ENCODE results near the gene EME2.
"Not testable (repeated sequence)": the region's sequence is repeated elsewhere in the genome, so short reads cannot be mapped to it uniquely, and the experiment has no call there.

Gene EME2

DNA sequence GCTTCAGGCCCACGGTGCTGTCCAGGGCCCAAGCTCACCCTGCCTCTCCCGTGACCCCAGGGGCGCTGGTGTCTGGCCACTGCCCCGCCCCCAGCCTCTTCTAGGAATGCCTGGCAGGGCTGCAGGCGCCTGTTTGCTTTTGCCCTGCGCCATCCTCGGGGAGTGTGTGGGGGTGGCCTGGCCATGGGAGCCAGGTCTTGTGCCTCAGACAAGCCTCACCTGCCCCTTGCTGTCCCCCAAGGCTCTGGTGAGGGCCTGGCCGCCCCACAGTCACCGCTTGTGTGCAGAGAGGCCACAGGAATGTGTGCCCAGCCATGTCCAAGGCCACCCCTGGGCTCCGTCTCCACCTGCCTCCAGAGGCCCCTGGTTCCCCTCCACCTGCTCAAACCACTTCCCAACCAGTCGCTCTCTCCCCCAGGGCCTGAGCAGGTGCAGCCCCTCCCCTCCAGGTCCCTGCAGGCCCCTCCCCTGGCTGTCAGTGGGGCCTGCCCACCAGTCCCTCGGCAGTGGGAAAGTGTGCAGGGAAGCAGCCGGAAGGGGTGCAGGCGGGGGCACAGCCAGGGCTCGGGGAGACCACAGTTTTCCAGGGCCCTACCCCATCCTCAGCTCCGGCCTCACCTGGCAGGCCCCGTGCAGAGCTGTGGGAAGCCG, 21.7 kb downstream of the EME2 start:
- no peak overlapping the region for H3K4me3 ChIP-seq (ENCODE audit: extremely low read depth, insufficient read depth, low read length, poor library complexity, severe bottlenecking)
- no peaks in the 10 kb centered on the region for H3K4me1 ChIP-seq (ENCODE audit: control insufficient read depth, insufficient read depth, low read length, poor library complexity, severe bottlenecking)
- WGBS, 2 experiments (ENCODE audit: insufficient coverage in 2 of 2): 80 to 90% methylated on average over 10 to 15 of the region's 18 CpGs
- peaks cover 8% of the 10 kb centered on the region for H3K36me3 ChIP-seq (ENCODE audit: control insufficient read depth, insufficient read depth, low read length)
- no peak overlapping the region for H3K27ac ChIP-seq (ENCODE audit: low read depth, low read length, severe bottlenecking)
- peaks cover 4% of the 10 kb centered on the region for H3K9me3 ChIP-seq (ENCODE audit: control insufficient read depth, low read length)

DNA sequence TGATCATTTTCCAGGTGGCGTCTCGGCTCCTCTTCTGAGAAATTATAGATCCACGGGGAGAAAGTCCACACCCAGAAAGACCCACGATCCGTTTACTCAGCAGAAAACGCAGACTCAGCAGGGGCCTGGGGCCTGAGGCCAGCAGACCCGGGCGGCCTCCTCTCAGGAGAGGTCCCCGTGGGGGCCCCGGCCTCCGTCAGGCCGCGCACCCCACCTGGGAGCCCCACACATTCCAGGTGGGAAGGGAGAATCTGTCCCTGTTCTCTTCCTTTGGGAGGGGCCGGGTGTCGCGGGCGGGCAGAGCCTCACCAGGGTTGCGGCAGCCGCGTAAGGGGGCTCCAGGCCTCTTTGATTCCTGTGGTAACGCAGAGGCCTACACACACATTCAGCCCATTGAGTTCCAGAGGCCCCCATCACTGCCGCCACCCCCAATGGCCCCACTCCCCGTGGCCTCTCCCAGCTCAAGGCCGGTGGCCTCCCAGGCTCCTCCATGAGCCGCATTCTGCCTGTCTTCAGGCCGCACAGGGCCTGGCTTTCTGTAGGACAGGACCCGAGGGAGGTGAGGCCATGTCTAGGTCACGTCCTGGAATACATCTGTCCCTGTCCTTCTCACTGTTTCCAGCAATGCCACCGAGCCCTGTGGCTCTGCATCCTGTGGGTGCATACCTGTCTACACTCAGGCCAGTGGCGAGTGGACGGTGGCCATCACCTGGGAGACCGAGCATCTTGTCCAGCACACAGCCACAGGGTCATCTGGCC, 22.5 kb downstream of the EME2 start:
- 90 to 96% methylated on average over 25 to 28 of the region's 32 CpGs for WGBS, 2 experiments (ENCODE audit: insufficient coverage in 2 of 2)
- no peaks in the 10 kb centered on the region for H3K4me1 ChIP-seq (ENCODE audit: control insufficient read depth, insufficient read depth, low read length, poor library complexity, severe bottlenecking)
- no peak overlapping the region for H3K27ac ChIP-seq (ENCODE audit: low read depth, low read length, severe bottlenecking)
- H3K4me3 ChIP-seq (ENCODE audit: extremely low read depth, insufficient read depth, low read length, poor library complexity, severe bottlenecking): no peak overlapping the region
- H3K36me3 ChIP-seq (ENCODE audit: control insufficient read depth, insufficient read depth, low read length): peaks cover 2% of the 10 kb centered on the region
- H3K9me3 ChIP-seq (ENCODE audit: control insufficient read depth, low read length): peaks cover 4% of the 10 kb centered on the region

DNA sequence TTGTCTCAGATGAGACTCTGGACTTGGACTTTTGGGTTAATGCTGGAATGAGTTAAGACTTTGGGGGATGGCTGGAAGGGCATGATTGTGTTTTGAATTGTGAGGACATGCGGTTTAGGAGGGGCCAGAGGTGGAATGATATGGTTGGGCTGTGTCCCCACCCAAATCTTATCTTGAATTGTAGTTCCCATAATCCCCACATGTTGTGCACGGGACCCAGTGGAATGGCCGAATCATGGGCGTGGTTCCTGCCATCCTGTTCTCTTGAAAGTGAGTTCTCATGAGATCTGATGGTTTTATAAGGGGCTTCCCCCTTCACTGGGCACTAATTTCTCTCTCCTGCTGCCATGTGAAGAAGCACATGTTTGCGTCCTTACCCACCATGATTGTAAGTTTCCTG, 26.7 kb downstream of the EME2 start:
- 88% methylated on average over 1 of the region's 5 CpGs; no CpG with 5 or more reads in 1 of the 2 experiments for WGBS, 2 experiments (ENCODE audit: insufficient coverage in 2 of 2)
- not testable (repeated sequence) for H3K4me1 ChIP-seq (ENCODE audit: control insufficient read depth, insufficient read depth, low read length, poor library complexity, severe bottlenecking); H3K27ac ChIP-seq (ENCODE audit: low read depth, low read length, severe bottlenecking); H3K9me3 ChIP-seq (ENCODE audit: control insufficient read depth, low read length); H3K36me3 ChIP-seq (ENCODE audit: control insufficient read depth, insufficient read depth, low read length); H3K4me3 ChIP-seq (ENCODE audit: extremely low read depth, insufficient read depth, low read length, poor library complexity, severe bottlenecking)

DNA sequence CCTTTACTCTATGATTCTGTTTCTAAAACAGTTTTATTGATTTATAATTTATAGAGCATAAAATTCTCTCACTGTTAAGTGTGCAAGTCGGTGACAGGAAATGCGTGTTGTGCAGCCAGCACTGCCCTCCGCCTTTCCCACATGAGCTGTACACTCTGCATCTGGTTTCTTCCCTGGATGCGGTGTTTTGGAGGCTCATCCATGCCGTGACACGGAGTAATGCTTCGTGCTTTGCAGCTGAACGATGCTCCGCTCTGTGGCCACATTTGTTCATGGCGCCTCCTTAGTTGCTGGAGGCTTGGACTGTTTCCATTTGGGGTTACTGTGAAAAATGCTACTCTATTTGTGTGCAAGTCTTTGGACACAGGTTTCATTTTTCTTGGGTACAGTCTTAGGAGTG, 28.1 kb downstream of the EME2 start:
- no peaks in the 10 kb centered on the region for H3K4me1 ChIP-seq (ENCODE audit: control insufficient read depth, insufficient read depth, low read length, poor library complexity, severe bottlenecking)
- H3K4me3 ChIP-seq (ENCODE audit: extremely low read depth, insufficient read depth, low read length, poor library complexity, severe bottlenecking): no peak overlapping the region
- WGBS, 2 experiments (ENCODE audit: insufficient coverage in 2 of 2): 82% methylated on average over 10 of the region's 10 CpGs

DNA sequence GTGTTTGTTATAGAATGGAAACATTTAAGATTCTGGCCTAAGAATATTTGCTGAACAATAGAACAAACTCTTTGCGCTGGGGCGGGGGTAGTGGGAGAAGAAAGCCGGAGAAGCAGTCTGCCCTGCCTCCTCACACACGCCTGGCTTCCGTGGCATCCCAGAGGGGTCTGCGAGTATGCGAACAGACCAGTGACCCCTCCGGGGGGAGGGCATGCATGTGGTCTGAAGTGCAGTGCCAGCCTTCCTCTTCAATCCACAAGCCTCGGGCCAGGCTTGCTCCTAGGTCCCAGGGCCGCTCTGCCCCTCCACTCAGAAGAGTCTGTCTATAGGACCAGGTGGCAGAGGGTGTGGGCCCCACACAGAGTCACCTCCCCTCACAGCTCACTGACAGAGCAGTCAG, 35.0 kb downstream of the EME2 start:
- H3K36me3 ChIP-seq (ENCODE audit: control insufficient read depth, insufficient read depth, low read length): peaks cover 42% of the 10 kb centered on the region
- H3K27ac ChIP-seq (ENCODE audit: low read depth, low read length, severe bottlenecking): no peak overlapping the region
- WGBS, 2 experiments (ENCODE audit: insufficient coverage in 2 of 2): 81 to 83% methylated on average over 6 to 10 of the region's 10 CpGs
- no peaks in the 10 kb centered on the region for H3K9me3 ChIP-seq (ENCODE audit: control insufficient read depth, low read length)
- no peak overlapping the region for H3K4me3 ChIP-seq (ENCODE audit: extremely low read depth, insufficient read depth, low read length, poor library complexity, severe bottlenecking)
- H3K4me1 ChIP-seq (ENCODE audit: control insufficient read depth, insufficient read depth, low read length, poor library complexity, severe bottlenecking): no peaks in the 10 kb centered on the region

More for the DNA sequence above, 28.1 kb downstream of the EME2 start:
- Histone ChIP-seq H3K9me3 (ENCODE audit: control insufficient read depth, low read length) (peaks cover 4% of the 10 kb centered on the region), H3K36me3 (ENCODE audit: control insufficient read depth, insufficient read depth, low read length) (peaks cover 14% of the 10 kb centered on the region), H3K27ac (ENCODE audit: low read depth, low read length, severe bottlenecking) (no peak overlapping the region)

DNA sequence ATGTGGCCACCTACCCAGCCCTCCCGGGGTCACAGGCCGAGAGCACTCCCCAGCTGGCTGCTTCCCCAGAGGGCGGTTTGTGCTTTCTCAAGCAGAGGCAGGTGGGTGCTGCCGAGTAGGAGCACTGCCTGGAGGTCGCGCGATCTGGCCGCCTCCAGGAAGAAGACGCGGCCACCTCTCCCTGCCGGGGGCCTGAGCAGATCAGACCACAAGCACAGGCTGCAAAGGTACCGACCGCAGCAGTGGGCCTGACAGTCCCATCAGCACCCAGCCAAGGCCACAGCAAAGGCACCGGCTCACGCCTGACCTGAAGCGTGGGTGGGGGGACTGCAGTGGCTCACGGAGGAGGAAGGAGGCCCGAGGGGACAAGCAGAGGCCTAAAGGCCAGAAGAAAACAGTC, 36.1 kb downstream of the EME2 start:
- WGBS, 2 experiments (ENCODE audit: insufficient coverage in 2 of 2): 79% methylated on average over 14 to 17 of the region's 18 CpGs
- no peak overlapping the region for H3K4me3 ChIP-seq (ENCODE audit: extremely low read depth, insufficient read depth, low read length, poor library complexity, severe bottlenecking)
- peaks cover 44% of the 10 kb centered on the region for H3K36me3 ChIP-seq (ENCODE audit: control insufficient read depth, insufficient read depth, low read length)
- H3K4me1 ChIP-seq (ENCODE audit: control insufficient read depth, insufficient read depth, low read length, poor library complexity, severe bottlenecking): no peaks in the 10 kb centered on the region
- no peaks in the 10 kb centered on the region for H3K9me3 ChIP-seq (ENCODE audit: control insufficient read depth, low read length)
- H3K27ac ChIP-seq (ENCODE audit: low read depth, low read length, severe bottlenecking): no peak overlapping the region

DNA sequence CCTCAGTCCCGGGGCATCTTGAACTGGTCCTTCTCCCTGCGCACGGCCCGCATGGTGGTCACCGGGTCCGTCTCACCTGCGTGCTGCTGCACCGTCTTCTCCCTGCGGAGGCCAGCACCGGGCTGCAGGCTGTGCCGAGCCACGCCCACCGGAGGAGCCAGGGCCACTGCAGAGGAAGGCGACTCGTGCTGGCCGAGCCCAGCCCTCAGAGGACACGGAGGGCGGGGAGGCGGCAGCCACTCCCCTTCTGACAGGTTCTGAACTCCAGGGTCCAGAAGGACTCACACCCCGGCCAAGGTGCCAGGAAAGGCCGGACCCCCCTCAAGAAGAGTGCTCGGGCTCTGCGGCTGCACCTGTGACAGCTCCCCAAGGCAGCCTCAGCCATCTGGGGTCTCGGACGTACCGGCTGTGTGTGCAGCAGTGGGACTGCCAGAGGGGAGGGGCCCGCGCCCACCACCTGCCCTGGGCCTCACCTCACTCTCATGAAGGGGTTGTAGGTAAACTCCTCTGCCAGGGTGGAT, 36.7 kb downstream of the EME2 start:
- 65 to 73% methylated on average over 16 to 27 of the region's 28 CpGs for WGBS, 2 experiments (ENCODE audit: insufficient coverage in 2 of 2)
- H3K9me3 ChIP-seq (ENCODE audit: control insufficient read depth, low read length): no peaks in the 10 kb centered on the region
- H3K4me3 ChIP-seq (ENCODE audit: extremely low read depth, insufficient read depth, low read length, poor library complexity, severe bottlenecking): no peak overlapping the region
- no peak overlapping the region for H3K27ac ChIP-seq (ENCODE audit: low read depth, low read length, severe bottlenecking)
- no peaks in the 10 kb centered on the region for H3K4me1 ChIP-seq (ENCODE audit: control insufficient read depth, insufficient read depth, low read length, poor library complexity, severe bottlenecking)
- peaks cover 48% of the 10 kb centered on the region for H3K36me3 ChIP-seq (ENCODE audit: control insufficient read depth, insufficient read depth, low read length)

DNA sequence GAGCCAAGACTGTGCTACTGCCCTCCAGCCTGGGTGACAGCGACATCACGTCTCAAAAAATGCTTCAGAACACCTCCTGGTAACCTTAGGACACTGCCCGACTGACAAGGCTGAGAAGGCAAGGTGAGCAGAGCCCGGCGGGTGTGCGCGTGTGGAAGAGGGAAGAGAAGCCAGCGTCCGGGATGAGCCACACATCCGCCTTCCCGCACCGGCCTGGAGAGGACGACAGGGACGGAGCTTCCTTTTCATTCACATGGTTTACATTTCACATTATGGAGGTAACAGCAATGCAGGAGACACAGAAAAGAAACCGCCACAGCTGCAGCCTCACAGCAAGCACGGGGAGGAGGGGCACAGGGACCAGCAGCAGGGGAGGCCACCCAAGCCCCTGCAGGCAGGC, 37.5 kb downstream of the EME2 start:
- 95 to 98% methylated on average over 9 to 10 of the region's 16 CpGs for WGBS, 2 experiments (ENCODE audit: insufficient coverage in 2 of 2)
- Histone ChIP-seq H3K4me3 (ENCODE audit: extremely low read depth, insufficient read depth, low read length, poor library complexity, severe bottlenecking) (no peak overlapping the region), H3K27ac (ENCODE audit: low read depth, low read length, severe bottlenecking) (no peak overlapping the region), H3K36me3 (ENCODE audit: control insufficient read depth, insufficient read depth, low read length) (peaks cover 43% of the 10 kb centered on the region), H3K9me3 (ENCODE audit: control insufficient read depth, low read length) (no peaks in the 10 kb centered on the region), H3K4me1 (ENCODE audit: control insufficient read depth, insufficient read depth, low read length, poor library complexity, severe bottlenecking) (no peaks in the 10 kb centered on the region)

DNA sequence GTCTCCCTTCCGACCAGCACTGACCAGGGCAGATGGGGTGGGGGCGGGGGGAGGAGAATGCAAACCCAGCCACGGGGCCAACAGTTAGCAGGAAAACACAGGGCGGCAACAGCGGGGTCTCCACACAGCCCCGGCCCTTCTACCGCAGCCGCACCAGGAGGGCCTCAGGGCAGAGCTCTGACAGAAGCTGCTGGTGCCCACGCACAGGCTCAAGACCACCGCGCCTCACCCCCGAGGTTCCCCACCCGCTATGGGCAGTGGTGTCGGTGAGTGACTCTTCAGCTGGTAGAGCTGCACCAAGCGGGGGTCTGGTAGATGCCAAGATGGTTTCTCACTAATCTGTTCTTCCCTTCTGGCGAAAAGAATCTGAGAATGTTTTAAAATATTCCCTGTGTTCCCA, 37.9 kb downstream of the EME2 start:
- peaks cover 38% of the 10 kb centered on the region for H3K36me3 ChIP-seq (ENCODE audit: control insufficient read depth, insufficient read depth, low read length)
- WGBS, 2 experiments (ENCODE audit: insufficient coverage in 2 of 2): 92 to 95% methylated on average over 11 to 13 of the region's 16 CpGs
- H3K4me3 ChIP-seq (ENCODE audit: extremely low read depth, insufficient read depth, low read length, poor library complexity, severe bottlenecking): no peak overlapping the region
- no peaks in the 10 kb centered on the region for H3K9me3 ChIP-seq (ENCODE audit: control insufficient read depth, low read length)
- H3K4me1 ChIP-seq (ENCODE audit: control insufficient read depth, insufficient read depth, low read length, poor library complexity, severe bottlenecking): no peaks in the 10 kb centered on the region
- no peak overlapping the region for H3K27ac ChIP-seq (ENCODE audit: low read depth, low read length, severe bottlenecking)

DNA sequence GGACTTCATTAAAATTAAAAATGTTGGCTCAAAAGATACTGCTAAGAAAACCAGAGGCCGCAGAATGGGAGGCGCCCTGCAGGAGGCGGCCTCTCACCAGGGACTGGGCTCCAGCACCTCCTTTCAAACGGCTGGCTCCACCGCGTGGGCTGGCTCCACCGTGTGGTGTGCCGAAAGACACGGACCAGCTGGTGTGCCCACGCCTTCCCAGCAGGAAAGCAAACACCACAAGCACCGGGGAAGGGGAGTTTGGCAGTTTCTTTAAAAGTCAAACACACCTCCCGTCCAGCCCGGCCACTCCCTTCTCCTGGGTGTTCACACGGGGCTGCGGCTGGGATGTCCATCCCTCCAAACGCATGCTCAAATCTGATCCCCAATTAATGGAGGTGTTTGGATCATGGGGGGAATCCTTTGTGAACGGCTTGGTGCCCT, 40.1 kb downstream of the EME2 start:
- WGBS, 2 experiments (ENCODE audit: insufficient coverage in 2 of 2): 47 to 54% methylated on average over 11 to 13 of the region's 17 CpGs

DNA sequence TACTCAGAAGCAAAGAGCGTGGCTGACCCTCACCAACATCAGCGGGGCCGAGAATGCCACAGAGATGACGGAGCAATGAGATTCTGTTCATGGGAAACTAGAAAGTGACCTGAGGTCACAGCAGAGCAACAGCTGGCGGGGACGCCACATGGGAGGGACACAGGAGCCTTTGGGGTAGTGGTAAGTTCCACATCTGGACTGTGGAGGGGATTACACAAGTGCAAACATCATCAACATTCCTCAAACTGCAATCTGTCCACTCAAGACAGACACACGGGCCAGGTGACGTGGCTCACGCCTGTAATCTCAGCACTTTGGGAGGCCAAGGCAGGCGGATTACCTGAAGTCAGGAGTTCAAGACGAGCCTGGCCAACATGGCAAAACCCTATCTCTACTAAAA, 42.9 kb downstream of the EME2 start:
- no peaks in the 10 kb centered on the region for H3K4me1 ChIP-seq (ENCODE audit: control insufficient read depth, insufficient read depth, low read length, poor library complexity, severe bottlenecking)
- WGBS, 2 experiments (ENCODE audit: insufficient coverage in 2 of 2): 92 to 94% methylated on average over 6 to 11 of the region's 11 CpGs
- no peaks in the 10 kb centered on the region for H3K9me3 ChIP-seq (ENCODE audit: control insufficient read depth, low read length)
- H3K36me3 ChIP-seq (ENCODE audit: control insufficient read depth, insufficient read depth, low read length): peaks cover 34% of the 10 kb centered on the region
- no peak overlapping the region for H3K27ac ChIP-seq (ENCODE audit: low read depth, low read length, severe bottlenecking)
- no peak overlapping the region for H3K4me3 ChIP-seq (ENCODE audit: extremely low read depth, insufficient read depth, low read length, poor library complexity, severe bottlenecking)

More for the DNA sequence above, 40.1 kb downstream of the EME2 start:
- Histone ChIP-seq H3K36me3 (ENCODE audit: control insufficient read depth, insufficient read depth, low read length) (peaks cover 38% of the 10 kb centered on the region), H3K27ac (ENCODE audit: low read depth, low read length, severe bottlenecking) (no peak overlapping the region), H3K4me3 (ENCODE audit: extremely low read depth, insufficient read depth, low read length, poor library complexity, severe bottlenecking) (no peak overlapping the region), H3K4me1 (ENCODE audit: control insufficient read depth, insufficient read depth, low read length, poor library complexity, severe bottlenecking) (no peaks in the 10 kb centered on the region), H3K9me3 (ENCODE audit: control insufficient read depth, low read length) (no peaks in the 10 kb centered on the region)
